H1 (cell line): ENCODE measurements around the gene ZNRF3. TPM values are rescaled to one million over a fixed set of nuclear protein-coding genes. Genes with fewer than 3 reads are reported as not detected.

Source experiments
- CTCF ChIA-PET: fragments of 300-600 bp; sonication (Branson Sonifier 250); formaldehyde crosslinking; loops from one replicate; lab custom pipeline; 2021; ENCODE audit not compliant: partially characterized antibody; lab: Charles Lee
- POLR2A ChIA-PET: fragments of 300-600 bp; sonication (Branson Sonifier 250); formaldehyde crosslinking; loops from one replicate; lab custom pipeline; 2021; ENCODE audit warnings: inconsistent platforms; ENCODE audit not compliant: partially characterized antibody; lab: Charles Lee
- DNase-seq, 2 experiments: peaks; one replicate each; pipeline versions ENCODE4 v3.0.0 to v3.0.0-alpha.2; 2010 to 2022; ENCODE audit warnings: low spot score in 2 of 2, low read depth in 1 of 2, mixed read lengths in 1 of 2
- FAIRE-seq: peaks from 2 replicates; lab custom pipeline; 2011; peaks lifted over from hg19 to GRCh38; lab: Jason Lieb, UNC
- H2AFZ ChIP-seq: 2 replicates; pipeline ENCODE4 v1.8.1; 2012; ENCODE audit warnings: low read length, inconsistent platforms
- H2AK5ac ChIP-seq: 2 replicates; pipeline ENCODE4 v1.6.1; 2013; ENCODE audit warnings: low read depth, low read length
- H2BK120ac ChIP-seq: replicated peaks from 2 replicates; pipeline ENCODE3; 2013; ENCODE audit warnings: low read depth, low read length, inconsistent platforms
- H2BK12ac ChIP-seq: 2 replicates; pipeline ENCODE4 v1.6.1; 2013; ENCODE audit warnings: low read depth, low read length
- H2BK15ac ChIP-seq: 2 replicates; pipeline ENCODE4 v1.6.1; 2013; ENCODE audit warnings: low read length
- H2BK20ac ChIP-seq: 2 replicates; pipeline ENCODE4 v1.6.1; 2013; ENCODE audit warnings: low read length
- H2BK5ac ChIP-seq: 2 replicates; pipeline ENCODE4 v1.6.1; 2013; ENCODE audit warnings: low read depth, low read length
- H3K14ac ChIP-seq: 2 replicates; pipeline ENCODE4 v1.6.1; 2013; ENCODE audit warnings: inconsistent platforms; ENCODE audit not compliant: insufficient read length
- H3K18ac ChIP-seq: 2 replicates; pipeline ENCODE4 v1.6.1; 2013; ENCODE audit warnings: low read length; ENCODE audit errors: extremely low read depth
- H3K23ac ChIP-seq: 2 replicates; pipeline ENCODE4 v1.6.1; 2013; ENCODE audit warnings: inconsistent platforms; ENCODE audit not compliant: insufficient read length
- H3K23me2 ChIP-seq: 2 replicates; pipeline ENCODE4 v1.6.1; 2013; ENCODE audit warnings: low read depth, low read length
- H3K27ac ChIP-seq: 2 replicates; pipeline ENCODE4 v1.6.1; 2011; ENCODE audit warnings: low read depth, low read length, inconsistent platforms
- H3K27me3 ChIP-seq, 4 experiments: replicated peaks in 1 of 4; 1 replicate in 1 of 4; 2 replicates in 3 of 4; pipeline versions ENCODE4 v1.6.1 to v1.8.1; 2011 to 2013; ENCODE audit warnings: low read length in 3 of 4, mild to moderate bottlenecking in 3 of 4, inconsistent platforms in 2 of 4, mixed read lengths in 2 of 4, moderate library complexity in 1 of 4; ENCODE audit not compliant: control insufficient read depth in 3 of 4, insufficient read depth in 3 of 4; ENCODE audit errors: extremely low read depth in 1 of 4
- H3K36me3 ChIP-seq, 4 experiments: 2 replicates each; pipeline versions ENCODE4 v1.6.1 to v1.8.1; 2011 to 2013; ENCODE audit warnings: mild to moderate bottlenecking in 4 of 4, low read length in 3 of 4, moderate library complexity in 2 of 4, control low read depth in 1 of 4, inconsistent platforms in 1 of 4; ENCODE audit not compliant: insufficient read depth in 4 of 4, control insufficient read depth in 2 of 4
- H3K4ac ChIP-seq: replicated peaks from 2 replicates; pipeline ENCODE3; 2013; ENCODE audit warnings: low read length, low read depth, mixed read lengths, inconsistent platforms; ENCODE audit not compliant: insufficient read length
- H3K4me1 ChIP-seq, 4 experiments: replicated peaks in 1 of 4; 1 replicate in 1 of 4; 2 replicates in 3 of 4; pipeline versions ENCODE4 v1.6.1 to v1.8.1; 2011 to 2013; ENCODE audit warnings: low read length in 3 of 4, inconsistent platforms in 2 of 4, mixed read lengths in 1 of 4; ENCODE audit not compliant: insufficient read depth in 4 of 4, control insufficient read depth in 3 of 4
- H3K4me2 ChIP-seq, 2 experiments: 2 replicates each; pipeline versions ENCODE4 v1.6.1 to v1.8.1; 2011 to 2013; ENCODE audit warnings: low read depth in 2 of 2, low read length in 2 of 2, control low read depth in 1 of 2, inconsistent platforms in 1 of 2, mild to moderate bottlenecking in 1 of 2; ENCODE audit not compliant: insufficient read depth in 1 of 2
- H3K4me3 ChIP-seq, 4 experiments: fragments of 200-600, 300-600 bp in 1 of 4; sonication (generic), shearing (Covaris generic), sonication (Bioruptor Twin) in 1 of 4; 2 replicates each; pipeline versions ENCODE4 v1.5.1 to v1.8.1; 2011 to 2016; ENCODE audit warnings: low read length in 4 of 4, low read depth in 3 of 4, control low read depth in 2 of 4, inconsistent platforms in 2 of 4, mild to moderate bottlenecking in 2 of 4, mixed read lengths in 1 of 4, moderate library complexity in 1 of 4; ENCODE audit not compliant: insufficient read depth in 2 of 4; ENCODE audit errors: extremely low read depth in 1 of 4
- H3K56ac ChIP-seq: replicated peaks from 2 replicates; pipeline ENCODE3; 2013; ENCODE audit warnings: low read depth, mild to moderate bottlenecking, mixed read lengths, low read length, inconsistent platforms; ENCODE audit not compliant: insufficient read length
- H3K79me1 ChIP-seq: 2 replicates; pipeline ENCODE4 v1.6.1; 2013; ENCODE audit warnings: low read depth, low read length, control low read depth
- H3K79me2 ChIP-seq, 2 experiments: 2 replicates each; pipeline versions ENCODE4 v1.6.1 to v1.8.1; 2012 to 2013; ENCODE audit warnings: low read length in 2 of 2, mild to moderate bottlenecking in 2 of 2, inconsistent platforms in 1 of 2; ENCODE audit not compliant: insufficient read depth in 2 of 2, control insufficient read depth in 1 of 2
- H3K9ac ChIP-seq, 4 experiments: replicated peaks in 1 of 4; 1 replicate in 1 of 4; 2 replicates in 3 of 4; pipeline versions ENCODE4 v1.6.1 to v1.8.1; 2011 to 2013; ENCODE audit warnings: low read depth in 3 of 4, low read length in 3 of 4, control low read depth in 2 of 4, mild to moderate bottlenecking in 2 of 4, moderate library complexity in 2 of 4, inconsistent platforms in 1 of 4; ENCODE audit errors: extremely low read depth in 1 of 4
- H3K9me3 ChIP-seq, 2 experiments: 2 replicates each; pipeline versions ENCODE4 v1.6.1 to v1.8.1; 2012 to 2013; ENCODE audit warnings: mild to moderate bottlenecking in 2 of 2, moderate library complexity in 2 of 2, control low read depth in 1 of 2, inconsistent platforms in 1 of 2, low read depth in 1 of 2, low read length in 1 of 2, mixed read lengths in 1 of 2; ENCODE audit not compliant: insufficient read depth in 2 of 2
- H4K20me1 ChIP-seq, 2 experiments: replicated peaks in 1 of 2; 2 replicates each; pipeline versions ENCODE3 to v1.8.1; 2011 to 2013; ENCODE audit warnings: inconsistent platforms in 2 of 2, low read length in 2 of 2, mild to moderate bottlenecking in 1 of 2; ENCODE audit not compliant: insufficient read depth in 2 of 2, control insufficient read depth in 1 of 2
- H4K5ac ChIP-seq: 2 replicates; pipeline ENCODE4 v1.6.1; 2013; ENCODE audit warnings: low read length, low read depth, mixed read lengths, inconsistent platforms; ENCODE audit not compliant: insufficient read length
- H4K8ac ChIP-seq: 2 replicates; pipeline ENCODE4 v1.8.0; 2013; ENCODE audit warnings: mild to moderate bottlenecking, moderate library complexity, low read length, inconsistent platforms; ENCODE audit not compliant: insufficient read depth; ENCODE audit errors: extremely low read depth
- H4K91ac ChIP-seq: replicated peaks from 2 replicates; pipeline ENCODE3; 2013; ENCODE audit warnings: low read length, mixed read lengths, inconsistent platforms; ENCODE audit not compliant: insufficient read length
- ASH2L ChIP-seq: fragments of 200-600, 300-600 bp; sonication (generic); IDR thresholded peaks from one replicate; pipeline ENCODE4 v1.7.1; 2017; ENCODE audit warnings: low read length
- SAP30 ChIP-seq: fragments of 300-600 bp; sonication (generic); IDR thresholded peaks from 2 replicates; pipeline ENCODE4 v1.7.1; 2012; ENCODE audit warnings: low read length, moderate library complexity, mild to moderate bottlenecking, inconsistent platforms; ENCODE audit not compliant: insufficient read depth, insufficient replicate concordance
- SIN3A ChIP-seq, 2 experiments: IDR thresholded peaks in 1 of 2; conservative IDR thresholded peaks in 1 of 2; 2 replicates each; pipeline ENCODE4 v1.6.1; 2011 to 2012; ENCODE audit warnings: low read length in 2 of 2, improper control_type of control experiment in 1 of 2, low read depth in 1 of 2, mild to moderate bottlenecking in 1 of 2
- SRF ChIP-seq: IDR thresholded peaks from 2 replicates; pipeline ENCODE4 v1.6.1; 2011; ENCODE audit warnings: mild to moderate bottlenecking, low read depth, low read length, moderate library complexity
- WGBS, 2 experiments: shearing (Covaris generic) in 1 of 2; methylation state at CpG; one replicate each; pipeline versions ENCODE4 v1.1.6 to v1.1.7; 2013 to 2015; ENCODE audit warnings: low lambda C conversion rate in 2 of 2, mixed read lengths in 2 of 2, inconsistent platforms in 1 of 2, low coverage in 1 of 2, missing lambda C conversion rate in 1 of 2; ENCODE audit not compliant: insufficient replicate concordance in 2 of 2, insufficient coverage in 1 of 2, insufficient read length in 1 of 2; ENCODE audit errors: extremely low coverage in 1 of 2, missing lambda C conversion rate in 1 of 2; 5-methylcytosine and 5-hydroxymethylcytosine counted together
- polyA plus RNA-seq, 7 experiments: library from polyadenylated mRNA; depleted of rRNA in 3 of 7; stranded (reverse) in 5 of 7; unstranded in 2 of 7; fragments of >200 nt in 5 of 7; fragments of 200-250 nt in 2 of 7; gene quantifications; 1 replicate in 5 of 7; 2 replicates in 1 of 7; 4 replicates in 1 of 7; pipeline versions ENCODE4 v1.2.1 to v1.2.3, GENCODE V29; 2011 to 2013; ENCODE audit warnings: missing spikeins in 2 of 7, mixed read lengths in 2 of 7
- total RNA-seq: library from RNA; stranded (reverse); fragmentation: NEBNext Ultra II Directional; extraction: Animal tissue kit (Norgen Biotek cat#: 25700); gene quantifications from 2 replicates; pipeline ENCODE4 v1.2.1, GENCODE V29; 2021

ZNRF3 gene
- total and polyA plus RNA-seq, 2 of the 8 experiments (the other 6 are each of a cell fraction or from before 2014, with no cell fraction given): 14.1 to 21.7 TPM

- no peaks in the 10 kb centered on the region for H3K36me3 ChIP-seq
- H3K27ac ChIP-seq: no peak overlapping the region
- no peak overlapping the region for H3K18ac ChIP-seq
- H3K79me1 ChIP-seq: peaks cover 2% of the 10 kb centered on the region
- H4K5ac ChIP-seq: no peak overlapping the region
- peaks cover 0 to 3% (median 0%) of the 10 kb centered on the region in 4 experiments; a peak in 1 of 7 replicates for H3K27me3 ChIP-seq
- peak overlapping the region; percentile 83 to 85 for H3K4me2 ChIP-seq
- peaks cover 3 to 14% (median 12%) of the 10 kb centered on the region in 4 experiments for H3K4me1 ChIP-seq
- no peak overlapping the region for H3K4ac ChIP-seq
- no peak overlapping the region for H2BK120ac ChIP-seq
- peak overlapping the region; percentile 68 to 92 (median 80) for H3K4me3 ChIP-seq
- H3K9ac ChIP-seq: no peak overlapping the region; a peak in 1 of 7 replicates
- CTCF ChIA-PET: interaction anchor here (0.9 to 3.8 kb wide), 9 partner anchors 9 to 181 kb away, joined by 3 to 26 read pairs (median 3); no protein-coding TSS in a partner anchor
- H2BK20ac ChIP-seq: no peak overlapping the region
- POLR2A ChIA-PET: interaction anchor here (0.6 to 3.2 kb wide), 13 partner anchors 8 to 270 kb away, joined by 3 to 16 read pairs (median 6); no protein-coding TSS in a partner anchor
- H4K20me1 ChIP-seq: peaks cover 25 to 28% of the 10 kb centered on the region in 2 experiments
- H2AFZ ChIP-seq: no peak overlapping the region
- TF ChIP-seq ASH2L (peak; percentile 6), SIN3A (conservative IDR thresholded peaks at IDR 0.05 in 1 of 2, IDR thresholded peaks at IDR 0.05 in 1 of 2; ENCODE audit: low read depth in 1 of 2, low read length in 2 of 2) (peak in 1 of 2 experiments; percentile 50; a peak in 1 of 4 replicates), SRF (no peak), SAP30 (peak; percentile 7)
- H3K23ac ChIP-seq: no peak overlapping the region
- H2BK5ac ChIP-seq: no peak overlapping the region
- H3K56ac ChIP-seq: no peak overlapping the region
- H4K8ac ChIP-seq: no peak overlapping the region
- DNase-seq (no peak), FAIRE-seq (peak; percentile 7)
- WGBS, 2 experiments: 24% methylated on average over 19 of the region's 19 CpGs; no CpG with 5 or more reads in 1 of the 2 experiments
- no peak overlapping the region for H2BK12ac ChIP-seq
- no peak overlapping the region for H3K14ac ChIP-seq
- peaks cover 12% of the 10 kb centered on the region for H3K23me2 ChIP-seq
- H4K91ac ChIP-seq: no peak overlapping the region
- peaks cover 18 to 53% of the 10 kb centered on the region in 2 experiments for H3K79me2 ChIP-seq
- no peaks in the 10 kb centered on the region for H3K9me3 ChIP-seq
- H2AK5ac ChIP-seq: no peak overlapping the region
- H2BK15ac ChIP-seq: no peak overlapping the region
Observed at GRCh38 chr22:28884747-28885350, 1.5 kb downstream of the ZNRF3 start.
